Kidney epithelial cell (primary cell): Measurements from ENCODE around the gene KCTD10. TPM values are rescaled to one million over a fixed set of nuclear protein-coding genes. Genes with fewer than 3 reads are reported as not detected.

Experiments
- DNase-seq: peaks from one replicate; pipeline ENCODE4 v3.0.0-alpha.2; 2010; ENCODE audit warnings: low read depth
- H3K27me3 ChIP-seq: 2 replicates; pipeline ENCODE4 v1.6.0; 2011; ENCODE audit warnings: low read length; ENCODE audit not compliant: control insufficient read depth, insufficient read depth
- H3K36me3 ChIP-seq: 2 replicates; pipeline ENCODE4 v1.5.1; 2011; ENCODE audit warnings: low read length; ENCODE audit not compliant: control insufficient read depth, insufficient read depth
- H3K4me3 ChIP-seq: 2 replicates; pipeline ENCODE4 v1.5.1; 2011; ENCODE audit warnings: low read depth, mild to moderate bottlenecking, control low read depth, low read length
- CTCF ChIP-seq: IDR thresholded peaks from 2 replicates; pipeline ENCODE4 v1.5.1; 2011; ENCODE audit warnings: mild to moderate bottlenecking, moderate library complexity, low read length, control low read depth, inconsistent platforms; ENCODE audit not compliant: insufficient read depth, poor library complexity, severe bottlenecking
- total RNA-seq: library from RNA; depleted of rRNA; stranded (reverse); fragments of >200 nt; gene quantifications from 2 replicates; pipeline ENCODE4 v1.2.3, GENCODE V29; 2015

The KCTD10 gene
- total RNA-seq, 1 donor from 2014 or later: 37.9 TPM

GRCh38 chr12:109449845-109450532 lies 27.1 kb downstream of the KCTD10 start:
- no peak overlapping the region for H3K4me3 ChIP-seq
- H3K36me3 ChIP-seq: peaks cover 4% of the 10 kb centered on the region
- H3K27me3 ChIP-seq: no peaks in the 10 kb centered on the region
- DNase-seq: no peak
- TF ChIP-seq CTCF: no peak

- H3K36me3 ChIP-seq: peaks cover 4% of the 10 kb centered on the region
- DNase-seq: no peak
- H3K27me3 ChIP-seq: no peaks in the 10 kb centered on the region
- no peak for TF ChIP-seq CTCF
- H3K4me3 ChIP-seq: no peak overlapping the region
These were observed 28.3 kb downstream of the KCTD10 start for GRCh38 chr12:109448707-109449390.

GRCh38 chr12:109448272-109448671 lies 28.8 kb downstream of the KCTD10 start:
- H3K27me3 ChIP-seq: no peaks in the 10 kb centered on the region
- no peak for DNase-seq
- H3K36me3 ChIP-seq: peaks cover 4% of the 10 kb centered on the region
- H3K4me3 ChIP-seq: no peak overlapping the region
- no peak for TF ChIP-seq CTCF

GRCh38 chr12:109447482-109447881 lies 29.6 kb downstream of the KCTD10 start:
- Histone ChIP-seq H3K27me3 (no peaks in the 10 kb centered on the region), H3K36me3 (peaks cover 4% of the 10 kb centered on the region), H3K4me3 (no peak overlapping the region)
- TF ChIP-seq CTCF: no peak
- no peak for DNase-seq

- Histone ChIP-seq H3K4me3 (no peak overlapping the region), H3K36me3 (no peaks in the 10 kb centered on the region), H3K27me3 (no peaks in the 10 kb centered on the region)
- no peak for DNase-seq
- no peak for TF ChIP-seq CTCF
These were observed 30.2 kb downstream of the KCTD10 start for GRCh38 chr12:109446869-109447268.
